NK-92 (cell line): ENCODE data around the gene MIOS.
"Not testable (repeated sequence)": the region's sequence is repeated elsewhere in the genome, so short reads cannot be mapped to it uniquely, and the experiment has no call there.

Experiments used
- DNase-seq: peaks from one replicate; lab custom pipeline; 2025; ENCODE audit not compliant: unreplicated experiment; lab: John Stamatoyannopoulos, UW

MIOS gene

GRCh38 chr7:7640221-7641128 is 73.8 kb downstream of the MIOS start, which contains the start of gene UMAD1:
UMAD1 (plus strand) TSS chr7:7640752; CDS start chr7:7673372, 32,620 bp downstream.
- peak; percentile 93 for DNase-seq

DNA sequence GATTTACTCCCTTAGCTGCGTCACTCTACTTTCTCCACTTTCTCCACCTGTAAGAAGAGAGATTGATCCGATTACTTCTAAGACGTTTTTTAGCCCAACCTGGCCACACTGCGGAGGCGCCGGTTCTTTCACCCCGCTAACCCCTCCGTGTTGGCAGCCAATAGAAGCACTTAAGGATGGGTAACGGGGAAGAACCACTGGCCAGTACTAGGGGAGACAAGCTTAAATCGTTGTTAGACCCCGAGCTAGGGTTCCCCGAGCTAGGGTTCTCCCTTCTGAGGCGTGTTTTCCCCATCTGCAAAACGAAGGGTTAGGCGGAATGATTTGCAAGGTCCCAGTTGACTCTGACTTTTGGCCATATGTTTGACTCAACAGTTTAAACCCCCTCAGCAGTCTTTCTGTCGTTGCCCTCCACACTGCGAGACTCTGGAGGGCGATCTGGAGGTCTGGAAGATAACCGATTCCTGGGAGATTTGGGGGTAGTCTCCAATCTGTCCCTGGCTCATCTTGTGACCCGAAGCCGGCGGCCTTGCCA is 74.5 kb downstream of the MIOS start:
- no peak for DNase-seq

DNA sequence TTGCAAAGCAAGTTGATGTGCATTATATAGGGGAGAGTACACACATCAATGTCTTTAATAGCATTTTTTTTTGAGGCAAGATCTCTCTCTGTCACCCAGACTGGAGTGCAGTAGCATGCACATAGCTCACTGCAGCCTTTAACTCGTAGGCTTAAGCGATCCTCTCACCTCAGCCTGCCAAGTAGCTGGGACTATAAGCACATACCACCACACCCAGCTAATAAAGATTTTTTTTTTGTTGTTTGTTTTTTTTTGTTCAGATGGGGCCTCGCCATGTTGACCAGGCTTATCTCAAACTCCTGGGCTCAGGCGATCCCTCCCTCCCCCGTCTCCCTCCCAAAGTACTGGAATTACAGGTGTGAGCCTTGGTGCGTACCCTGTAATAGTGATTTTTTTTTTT is 75.4 kb downstream of the MIOS start:
- DNase-seq, result no peak

- DNase-seq, result no peak
Measured at GRCh38 chr7:7647495-7648036, 80.9 kb downstream of the MIOS start.

GRCh38 chr7:7650682-7651206 is 84.1 kb downstream of the MIOS start:
- no peak for DNase-seq

- DNase-seq, result no peak
Measured at GRCh38 chr7:7651479-7651878, 84.8 kb downstream of the MIOS start.

GRCh38 chr7:7652798-7653540 is 86.3 kb downstream of the MIOS start:
- no peak for DNase-seq

- no peak for DNase-seq
Measured at GRCh38 chr7:7653593-7654187, 87.0 kb downstream of the MIOS start.

DNA sequence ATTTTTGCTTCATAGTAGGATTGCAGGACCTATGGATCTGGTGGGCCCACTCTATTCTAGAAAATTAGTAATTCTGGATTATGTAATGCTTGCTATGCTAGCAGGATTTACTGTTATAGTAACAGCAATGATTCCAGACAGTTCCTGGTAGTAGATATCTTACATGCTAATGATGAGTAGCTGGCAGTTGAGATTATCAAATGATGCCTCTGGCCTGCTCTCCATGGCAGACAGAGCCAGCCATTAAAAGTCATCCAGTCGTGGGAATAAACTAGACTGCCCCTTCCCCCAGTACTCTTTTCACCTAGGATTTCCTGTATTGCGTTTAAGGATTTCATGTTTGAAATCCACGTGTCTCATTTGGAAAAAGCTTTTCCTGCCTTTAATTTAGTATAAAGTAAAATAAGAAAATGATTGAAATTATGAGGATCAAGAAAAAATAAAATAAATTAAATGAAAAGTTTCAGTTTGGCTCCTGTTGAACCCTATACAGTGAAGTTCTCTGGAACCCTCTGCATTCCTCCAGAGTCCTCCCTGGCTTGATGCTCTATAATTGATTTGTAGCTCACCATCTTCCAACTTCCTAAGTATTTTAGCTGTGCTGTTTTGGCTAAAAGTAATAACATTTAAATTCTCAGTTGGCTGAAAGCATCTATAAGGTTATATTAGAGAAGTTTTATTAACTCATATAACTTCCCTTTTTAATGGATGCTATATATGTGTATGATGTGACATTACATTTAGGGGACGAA is 88.5 kb downstream of the MIOS start:
- DNase-seq, result no peak

DNA sequence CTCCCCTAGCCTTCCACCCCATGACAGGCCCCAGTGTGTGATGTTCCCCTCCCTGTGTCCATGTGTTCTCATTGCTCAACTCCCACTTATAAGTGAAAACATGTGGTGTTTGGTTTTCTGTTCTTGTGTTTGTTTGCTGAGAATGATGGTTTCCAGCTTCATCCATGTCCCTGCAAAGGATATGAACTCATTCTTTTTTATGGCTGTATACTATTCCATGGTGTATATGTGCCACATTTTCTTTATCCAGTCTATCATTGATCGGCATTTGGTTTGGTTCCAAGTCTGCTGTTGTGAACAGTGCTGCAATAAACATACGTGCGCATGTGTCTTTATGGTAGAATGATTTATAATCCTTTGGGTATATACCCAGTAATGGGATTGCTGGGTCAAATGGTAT is 89.8 kb downstream of the MIOS start:
- not testable (repeated sequence) for DNase-seq
